Measurements from ENCODE around the gene SERPINI1.

The SERPINI1 gene

DNA sequence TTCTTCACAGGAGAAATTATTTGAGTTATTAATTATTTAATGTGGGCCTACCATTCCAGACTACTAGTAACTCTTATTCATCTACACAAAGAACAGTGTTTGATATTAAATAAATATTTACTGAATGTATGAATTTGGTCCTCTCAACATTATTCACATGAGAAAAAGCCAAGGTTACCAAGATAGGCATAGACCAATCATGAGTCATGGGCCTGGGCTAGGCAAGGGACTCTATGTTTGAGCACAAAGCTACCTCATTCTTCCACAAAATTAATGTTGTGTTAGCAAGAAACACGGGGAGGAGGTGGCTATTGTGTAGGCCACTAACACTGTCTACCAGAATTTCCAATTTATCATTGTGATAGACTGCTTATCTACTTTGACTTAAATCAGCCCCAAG lies 115.7 kb downstream of the SERPINI1 start:
- no peak for DNase-seq (ENCODE audit: low read depth in 2 of 2)

DNA sequence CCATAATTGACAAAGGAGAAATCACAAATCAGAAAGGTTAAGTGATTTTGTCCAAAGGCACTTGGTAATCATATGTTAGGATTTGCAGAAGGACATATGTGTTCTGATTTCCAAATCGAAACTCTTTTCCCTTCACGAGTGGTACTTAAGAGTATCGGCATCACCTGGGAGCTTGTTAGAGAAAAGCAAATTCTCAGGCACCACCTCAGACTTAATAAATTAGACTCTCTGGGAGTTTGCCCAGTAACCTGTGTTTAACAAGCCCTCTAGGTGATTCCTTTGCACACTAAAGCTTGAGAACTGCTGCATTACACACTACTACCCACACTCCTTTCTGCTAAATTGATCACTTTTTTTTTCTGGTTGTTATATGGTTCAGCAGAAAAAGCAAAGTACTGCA lies 116.2 kb downstream of the SERPINI1 start:
- DNase-seq (ENCODE audit: low read depth in 2 of 2) = no peak

DNA sequence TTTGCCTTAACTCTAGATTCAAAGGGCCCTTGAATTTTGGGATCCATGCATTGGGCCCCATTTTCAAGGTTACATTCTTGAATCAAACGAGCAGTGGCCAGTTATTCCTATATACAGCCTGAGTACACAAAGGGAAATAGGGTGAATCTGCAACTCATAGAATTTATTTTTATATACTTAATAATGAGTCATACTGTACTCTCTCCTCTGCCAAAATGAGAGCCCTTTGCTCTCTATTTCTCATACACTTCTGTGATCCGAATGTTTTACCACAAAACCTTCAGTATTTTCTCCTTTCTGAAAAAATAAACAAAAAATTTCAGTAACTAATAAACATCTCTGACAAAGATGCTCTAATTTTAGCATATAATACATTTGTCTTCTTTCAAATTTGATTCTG lies 116.7 kb downstream of the SERPINI1 start:
- DNase-seq (ENCODE audit: low read depth in 2 of 2) = no peak

DNA sequence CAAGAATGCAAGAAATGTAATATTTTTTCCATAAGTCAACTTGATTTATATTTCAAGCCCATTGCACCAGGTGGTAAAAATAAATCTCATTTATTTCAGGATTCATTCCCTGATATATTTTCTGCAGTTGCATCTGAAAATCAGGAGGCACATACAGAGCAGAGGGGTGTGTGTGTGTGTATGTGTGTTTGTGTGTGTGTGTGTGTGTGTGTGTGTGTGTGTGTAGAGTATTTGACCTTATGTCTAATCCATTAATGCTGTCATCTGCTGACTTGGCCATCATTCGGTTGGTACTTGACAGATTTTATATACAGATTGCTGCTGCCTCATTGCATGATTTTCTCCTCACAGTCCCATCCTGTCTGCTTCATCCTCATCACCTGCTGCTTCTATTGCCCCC lies 118.5 kb downstream of the SERPINI1 start:
- no peak for DNase-seq (ENCODE audit: low read depth in 2 of 2)

- no peak for DNase-seq (ENCODE audit: low read depth in 2 of 2)
These were observed 119.3 kb downstream of the SERPINI1 start for GRCh38 chr3:167854846-167855245.

- DNase-seq (ENCODE audit: low read depth in 2 of 2) = no peak
These were observed 119.8 kb downstream of the SERPINI1 start for GRCh38 chr3:167855306-167855705.

- DNase-seq (ENCODE audit: low read depth in 2 of 2) = no peak
These were observed 123.3 kb downstream of the SERPINI1 start for GRCh38 chr3:167858865-167859264.

- no peak for DNase-seq (ENCODE audit: low read depth in 2 of 2)
These were observed 124.1 kb downstream of the SERPINI1 start for GRCh38 chr3:167859610-167860009.

- DNase-seq (ENCODE audit: low read depth in 2 of 2) = no peak
These were observed 126.1 kb downstream of the SERPINI1 start for GRCh38 chr3:167861649-167862048.

DNA sequence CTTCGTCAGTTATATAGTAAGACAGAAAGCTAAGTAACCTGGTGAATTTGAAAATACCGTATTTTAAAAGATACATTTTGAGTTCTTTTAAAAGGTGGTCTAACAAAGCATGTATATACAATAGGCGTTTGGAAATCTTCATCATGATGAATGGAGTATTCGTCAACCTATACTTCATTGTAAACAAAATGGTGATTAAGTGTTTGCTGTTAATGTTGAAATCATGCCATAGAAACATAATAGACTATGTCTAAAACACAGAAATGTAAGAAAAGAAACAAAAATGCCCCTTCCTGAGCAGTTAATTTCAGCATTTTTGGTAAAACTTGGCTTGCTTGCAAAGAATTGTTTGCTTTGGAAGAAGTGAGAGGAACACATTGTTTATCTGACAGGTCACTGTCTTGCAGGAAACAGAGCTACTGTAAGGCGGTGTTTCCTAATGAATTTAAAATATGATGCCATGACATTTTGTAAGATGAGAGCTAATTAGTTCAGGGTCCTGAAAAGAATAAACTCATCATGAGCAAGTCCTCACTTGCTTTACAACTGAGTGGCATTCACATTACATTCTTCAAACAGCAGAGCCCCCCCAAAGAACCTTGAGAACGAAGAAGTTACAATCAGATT lies 126.7 kb downstream of the SERPINI1 start:
- DNase-seq (ENCODE audit: low read depth in 2 of 2) = no peak

GRCh38 chr3:167863811-167864551 lies 128.5 kb downstream of the SERPINI1 start:
- DNase-seq (ENCODE audit: low read depth in 2 of 2) = no peak

DNA sequence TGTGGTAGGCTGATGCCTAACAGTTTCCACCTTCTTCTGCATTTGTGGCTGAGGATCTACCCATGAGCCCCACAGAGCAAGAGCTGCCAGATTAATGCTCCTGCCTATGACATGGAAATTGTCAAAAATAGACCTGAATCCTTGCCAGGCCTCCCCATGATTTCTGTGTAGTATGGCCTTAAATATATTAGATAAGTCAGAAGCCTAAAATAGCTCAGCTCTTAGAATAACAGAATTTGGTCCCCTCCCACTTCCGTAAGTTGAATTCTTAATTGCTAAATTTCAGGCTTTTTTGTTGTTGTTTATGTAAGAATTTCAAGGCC lies 129.0 kb downstream of the SERPINI1 start:
- no peak for DNase-seq (ENCODE audit: low read depth in 2 of 2)

- no peak for DNase-seq (ENCODE audit: low read depth in 2 of 2)
These were observed 130.8 kb downstream of the SERPINI1 start for GRCh38 chr3:167866331-167866730.

DNA sequence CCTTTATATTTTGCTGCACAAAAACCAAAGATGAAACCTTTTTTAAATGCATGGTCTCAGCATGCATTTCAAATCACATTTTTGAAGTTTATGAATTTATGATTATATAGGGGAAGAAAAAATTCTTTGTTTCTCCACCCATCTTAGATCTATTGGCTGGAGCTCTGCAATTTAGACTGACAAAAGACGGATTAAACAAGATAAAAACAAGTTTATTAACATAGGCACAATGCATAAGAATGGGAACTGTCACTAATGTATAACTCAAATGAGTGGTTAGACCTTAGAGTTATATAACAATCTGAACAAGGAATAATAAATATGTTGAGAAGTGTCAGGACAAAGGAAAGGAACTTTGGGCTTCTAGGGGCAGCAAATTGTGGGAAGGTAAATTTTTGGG lies 132.5 kb downstream of the SERPINI1 start:
- DNase-seq (ENCODE audit: low read depth in 2 of 2) = no peak

- no peak for DNase-seq (ENCODE audit: low read depth in 2 of 2)
These were observed 134.7 kb downstream of the SERPINI1 start for GRCh38 chr3:167870181-167870580.

DNA sequence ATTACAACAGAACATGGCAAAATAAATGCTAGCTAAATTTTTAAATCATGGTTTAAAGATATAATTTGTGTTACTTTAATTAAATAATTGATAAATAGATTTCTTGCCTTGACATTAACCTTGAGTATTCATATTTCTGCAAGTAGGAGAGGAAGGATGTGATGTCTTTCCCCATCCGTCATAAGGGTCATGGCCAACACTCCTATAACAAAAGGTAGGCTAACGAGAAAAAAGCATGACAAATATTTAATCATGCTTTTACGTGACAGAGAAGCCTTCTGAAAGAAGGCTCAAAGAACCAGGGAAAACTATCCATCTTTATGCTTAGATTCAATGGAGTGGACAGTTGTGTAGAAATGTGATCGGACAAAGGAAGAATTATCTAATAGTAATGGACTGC lies 135.2 kb downstream of the SERPINI1 start:
- no peak for DNase-seq (ENCODE audit: low read depth in 2 of 2)

GRCh38 chr3:167872032-167872431 lies 136.5 kb downstream of the SERPINI1 start:
- DNase-seq (ENCODE audit: low read depth in 2 of 2) = no peak

DNA sequence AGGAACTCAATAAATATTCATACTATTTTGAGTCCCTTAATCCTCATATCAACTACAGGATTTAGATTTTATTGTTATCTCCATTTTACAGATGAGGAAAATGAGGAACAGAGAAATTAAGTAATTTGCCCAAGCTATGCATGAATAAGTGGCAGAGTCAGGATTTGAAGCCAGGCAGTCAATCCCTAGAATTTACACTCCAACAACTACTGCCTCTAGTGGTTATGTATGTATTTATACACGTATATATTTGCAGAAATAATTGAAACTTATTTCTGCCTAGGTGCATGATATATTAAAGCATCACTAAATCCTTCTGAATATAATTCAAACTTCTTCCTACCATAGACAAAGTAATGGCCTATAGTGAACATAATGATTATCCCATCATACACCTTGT lies 137.4 kb downstream of the SERPINI1 start:
- no peak for DNase-seq (ENCODE audit: low read depth in 2 of 2)

DNA sequence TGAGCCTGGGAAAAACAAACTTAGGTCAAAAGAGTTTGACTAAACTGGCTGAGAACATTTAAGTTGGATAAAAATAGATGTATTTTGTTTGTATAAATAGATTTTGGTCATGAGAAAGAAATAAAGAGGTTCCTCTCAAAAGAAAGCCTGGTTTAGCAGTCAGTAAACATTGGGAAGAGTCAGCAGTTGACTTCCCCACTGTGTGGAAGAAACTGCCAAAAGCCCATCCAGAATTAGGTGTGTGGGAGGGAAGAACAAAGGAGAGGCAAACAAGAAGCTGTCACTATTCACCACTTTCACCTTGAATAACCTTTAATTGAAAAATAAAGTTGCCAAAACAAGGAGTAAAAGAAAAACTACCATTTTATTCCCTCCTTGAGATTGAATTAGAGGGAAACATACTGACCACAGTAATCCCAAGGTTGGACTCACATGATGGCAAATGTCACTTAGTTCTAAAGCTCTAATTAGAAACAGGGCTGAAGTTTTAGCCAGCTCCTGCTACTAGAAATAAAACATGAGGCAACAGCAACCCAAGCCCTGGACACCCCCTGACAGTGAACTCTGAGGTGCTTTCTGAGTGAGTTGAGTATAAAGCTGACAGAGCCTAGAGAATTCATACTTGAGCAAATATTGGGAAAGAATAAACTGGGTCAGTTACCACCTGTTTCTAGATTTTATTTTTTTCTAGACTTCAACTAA lies 139.3 kb downstream of the SERPINI1 start:
- no peak for DNase-seq (ENCODE audit: low read depth in 2 of 2)

All from stimulated activated CD4-positive, alpha-beta T cell treated with anti-CD3 and anti-CD28 coated beads, Interleukin-1b, Interleukin-23, amount 100 ng/mL, for 4 hours (primary cell).